ENCODE results near the gene SNUPN. TPM values are rescaled to one million over a fixed set of nuclear protein-coding genes. Genes with fewer than 3 reads are reported as not detected.

The SNUPN gene
- total RNA-seq (2022; extraction: Qiagen RNA extraction) = 30.9 to 37.7 TPM (median 32.6 TPM) in 5 replicates

GRCh38 chr15:75625542-75626347 is at the start of gene SNUPN:
SNUPN (minus strand) TSS chr15:75625725; CDS start chr15:75621051, 4,674 bp downstream.

GRCh38 chr15:75647370-75648155 is 22.0 kb upstream of the SNUPN start, which contains the start of gene SNX33:
SNX33 (plus strand) TSS chr15:75647912; CDS start chr15:75649103, 1,191 bp downstream.

GRCh38 chr15:75639709-75640482 is 14.4 kb upstream of the SNUPN start, which contains the start of gene IMP3:
IMP3 (minus strand) TSS chr15:75640224; CDS start chr15:75640168, 56 bp downstream.

GRCh38 chr15:75578948-75579920 is 46.3 kb downstream of the SNUPN start, which contains the start of gene PTPN9:
PTPN9 (minus strand) TSS chr15:75579315; CDS start chr15:75578776, 539 bp downstream.

Other genes starting within 250 kb of the SNUPN start
- gene SIN3A, start 174.0 kb downstream of the SNUPN start, total RNA-seq (2022; extraction: Qiagen RNA extraction) = 24.1 to 35.5 TPM (median 31.9 TPM) in 5 replicates
- 34.6 to 48.4 TPM (median 44.2 TPM) in 5 replicates for gene PTPN9, start 46.4 kb downstream of the SNUPN start, total RNA-seq (2022; extraction: Qiagen RNA extraction)
- gene IMP3, start 14.5 kb upstream of the SNUPN start, total RNA-seq (2022; extraction: Qiagen RNA extraction) = 89.4 to 131 TPM (median 126 TPM) in 5 replicates
- 12.0 to 17.1 TPM (median 15.7 TPM) in 5 replicates for gene SNX33, start 22.2 kb upstream of the SNUPN start, total RNA-seq (2022; extraction: Qiagen RNA extraction)
- gene CSPG4, start 87.1 kb upstream of the SNUPN start, total RNA-seq (2022; extraction: Qiagen RNA extraction) = 0.06 to 0.12 TPM (median 0.10 TPM) in 5 replicates
- gene UBE2Q2, start 217.7 kb upstream of the SNUPN start, total RNA-seq (2022; extraction: Qiagen RNA extraction) = 33.7 to 41.8 TPM (median 38.6 TPM) in 5 replicates